HG03342 (cell line): ENCODE measurements around the gene PPP1R15B.

Experiments
- ATAC-seq: cut with Tn5 transposase; IDR thresholded peaks from one replicate; pipeline ENCODE4 v1.9.1; 2021; ENCODE audit warnings: mild to moderate bottlenecking, moderate library complexity; ENCODE audit not compliant: unreplicated experiment

The PPP1R15B gene

DNA sequence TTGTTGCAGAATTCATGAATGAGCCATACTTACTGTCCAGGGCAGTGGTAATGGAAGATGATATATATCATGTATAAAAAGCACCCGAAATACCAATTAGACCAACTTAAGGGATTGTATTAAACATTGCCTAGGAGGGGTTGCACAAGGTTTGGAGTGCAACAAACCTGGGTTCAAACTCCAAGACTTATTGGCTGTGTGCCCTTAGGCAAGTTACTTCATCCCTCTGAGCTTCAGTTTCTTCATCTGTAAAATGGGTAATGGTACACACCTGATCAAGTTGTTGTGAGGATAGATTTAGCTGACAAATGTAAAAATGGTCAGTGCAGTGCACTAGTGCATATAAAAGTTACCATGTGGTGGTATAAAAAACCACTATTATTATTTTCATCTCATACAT is 9.8 kb upstream of the PPP1R15B start:
- ATAC-seq = no peak

DNA sequence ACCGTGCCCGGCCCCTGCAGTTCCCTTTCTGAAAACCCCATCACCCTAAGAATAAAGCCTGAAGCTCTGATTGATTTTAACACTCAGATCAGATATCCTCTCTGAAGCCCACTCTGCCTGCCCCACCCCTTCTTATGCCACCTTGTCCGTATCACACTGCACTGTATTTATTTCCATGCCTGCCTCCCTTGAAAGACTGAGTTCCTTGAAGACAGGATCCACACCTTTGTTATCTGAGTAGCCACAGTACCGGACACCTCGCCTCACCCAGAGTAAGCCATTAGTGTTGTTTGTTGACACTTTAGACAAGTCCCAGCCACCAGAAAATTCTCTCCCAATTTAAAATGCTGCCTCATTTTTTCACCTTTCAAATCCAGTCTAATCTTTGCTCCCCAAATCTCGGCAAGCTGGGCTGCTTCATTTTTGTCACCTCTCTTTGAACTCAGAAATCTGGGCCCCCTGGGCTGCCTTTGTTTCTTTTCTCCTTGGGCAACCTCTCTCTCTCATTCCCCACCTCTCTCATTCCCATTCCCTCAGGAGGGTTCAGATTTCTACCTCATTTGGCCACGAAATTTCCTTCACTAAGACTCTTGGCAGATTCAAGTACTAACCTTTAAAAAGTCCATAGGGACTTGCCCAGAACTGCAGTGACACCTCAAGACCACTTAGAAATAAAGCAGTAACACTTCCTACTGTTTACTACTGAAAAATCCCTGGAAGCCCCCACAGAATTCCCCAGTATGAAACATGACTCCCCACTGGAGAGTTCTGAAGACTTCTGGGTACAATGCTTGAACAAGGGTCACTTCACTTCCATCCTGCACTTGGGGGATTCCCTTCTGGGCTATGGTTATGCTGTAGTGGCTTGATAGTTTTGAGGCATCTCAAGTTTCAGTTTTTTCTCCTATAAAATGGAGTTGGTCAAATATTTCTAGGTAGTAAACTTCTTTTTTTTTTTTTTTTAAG is 8.7 kb upstream of the PPP1R15B start:
- no peak for ATAC-seq

- ATAC-seq = no peak
These were observed 7.4 kb upstream of the PPP1R15B start for GRCh38 chr1:204419064-204419403.

DNA sequence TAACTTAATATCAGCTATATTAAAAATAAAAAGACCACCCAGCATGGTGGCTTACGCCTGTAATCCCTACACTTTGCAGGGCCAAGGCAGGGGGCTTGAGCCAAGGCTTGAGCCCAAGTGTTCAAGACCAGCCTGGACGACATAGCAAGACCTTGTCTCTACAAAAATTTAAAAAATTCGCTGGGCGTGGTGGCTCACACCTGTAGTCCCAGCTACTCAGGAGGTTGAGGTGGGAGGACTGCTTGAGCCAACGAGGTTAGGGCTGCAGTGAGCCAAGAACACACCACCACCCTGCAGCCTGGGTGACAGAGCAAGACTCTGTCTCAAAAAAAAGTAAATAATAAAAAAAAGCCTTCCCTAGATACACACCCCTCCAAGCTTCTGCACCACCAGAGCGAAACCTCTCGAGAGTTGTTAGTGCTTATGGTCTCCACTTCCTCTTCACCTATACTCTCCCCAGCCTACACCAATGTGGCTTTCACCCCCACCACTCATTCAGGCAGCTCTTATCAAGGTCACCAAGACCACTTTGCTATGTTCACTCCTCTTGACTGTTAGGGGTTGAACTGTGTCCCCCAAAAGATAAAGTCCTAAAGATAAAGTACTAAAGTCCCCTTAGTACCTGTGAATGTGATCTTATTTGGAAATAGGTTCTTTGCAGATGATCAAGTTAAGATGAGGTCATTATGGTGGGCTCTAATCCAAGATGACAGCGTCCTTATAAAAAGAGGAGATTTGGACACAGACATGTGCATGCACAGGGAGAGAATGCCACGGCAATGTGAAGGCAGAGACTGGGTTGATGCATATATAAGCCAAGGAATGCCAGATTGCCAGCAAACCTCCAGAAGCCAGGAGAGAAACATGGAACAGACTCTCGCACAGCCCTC is 6.8 kb upstream of the PPP1R15B start:
- peak; percentile 75 for ATAC-seq

DNA sequence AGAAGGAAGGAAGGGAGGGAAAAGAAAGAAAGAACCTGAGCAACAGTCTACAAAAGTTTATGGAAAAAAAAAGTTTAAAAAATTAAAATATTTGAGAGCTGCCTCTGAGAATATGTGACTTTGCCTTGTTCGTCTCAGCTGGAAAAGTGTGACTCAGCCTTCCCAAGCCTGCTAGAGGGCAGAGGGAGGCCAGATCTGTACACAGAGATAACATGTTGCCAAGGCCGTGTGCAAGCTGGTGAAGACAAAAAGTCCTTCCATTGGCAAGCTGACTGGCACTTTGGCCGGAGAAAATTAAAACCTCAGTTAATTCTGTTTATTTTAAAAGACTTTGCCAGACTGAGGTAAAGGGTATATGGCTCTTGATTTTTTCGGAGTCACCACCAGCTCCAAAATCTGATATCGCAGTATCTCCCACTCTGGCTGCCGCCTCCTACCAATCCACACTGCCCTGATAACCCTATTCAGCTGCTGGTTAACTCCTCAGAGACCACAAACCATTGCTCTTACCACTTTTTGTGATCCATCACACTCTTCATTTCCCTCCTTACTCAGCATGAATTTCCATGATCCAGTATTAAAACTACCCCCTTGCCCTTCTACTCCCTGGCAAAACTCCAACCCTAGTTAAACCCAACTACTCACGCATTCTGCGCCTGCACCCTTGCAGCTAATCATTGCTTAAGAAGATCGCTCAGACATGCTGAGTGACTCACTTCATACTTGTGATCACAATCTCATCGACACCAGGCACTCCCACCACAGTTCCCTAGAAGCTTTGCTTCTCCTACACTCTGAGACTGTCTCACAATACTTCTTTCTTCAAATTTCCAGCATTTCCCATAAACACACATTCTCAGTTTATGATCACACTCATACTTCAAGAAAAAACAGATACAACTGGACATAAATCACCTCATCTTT is 5.7 kb upstream of the PPP1R15B start:
- no peak for ATAC-seq

DNA sequence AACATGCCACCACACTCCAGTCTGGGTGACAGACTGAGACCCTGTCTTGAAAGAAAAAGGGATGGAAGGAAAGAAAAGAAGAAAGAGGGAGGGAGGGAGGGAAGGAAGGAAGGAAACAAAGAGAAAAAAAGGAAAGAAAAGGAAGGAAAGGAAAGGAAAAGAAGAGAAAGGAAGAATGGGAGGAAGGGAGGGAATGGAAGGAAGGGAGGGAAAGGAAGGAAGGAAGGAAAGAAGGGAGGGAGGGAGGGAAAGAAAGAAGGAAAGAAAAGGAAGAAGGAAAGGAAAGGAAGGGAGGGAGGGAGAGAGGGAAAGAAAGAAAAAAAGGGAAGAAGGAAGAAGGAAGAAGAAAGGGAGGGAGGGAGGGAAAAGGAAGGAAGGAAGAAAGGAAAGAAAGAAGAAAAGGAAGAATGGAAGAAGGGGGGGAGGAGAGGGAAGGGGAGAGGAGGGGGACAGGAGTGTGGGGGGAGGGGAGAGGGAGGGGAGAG is 5.0 kb upstream of the PPP1R15B start:
- no peak for ATAC-seq

DNA sequence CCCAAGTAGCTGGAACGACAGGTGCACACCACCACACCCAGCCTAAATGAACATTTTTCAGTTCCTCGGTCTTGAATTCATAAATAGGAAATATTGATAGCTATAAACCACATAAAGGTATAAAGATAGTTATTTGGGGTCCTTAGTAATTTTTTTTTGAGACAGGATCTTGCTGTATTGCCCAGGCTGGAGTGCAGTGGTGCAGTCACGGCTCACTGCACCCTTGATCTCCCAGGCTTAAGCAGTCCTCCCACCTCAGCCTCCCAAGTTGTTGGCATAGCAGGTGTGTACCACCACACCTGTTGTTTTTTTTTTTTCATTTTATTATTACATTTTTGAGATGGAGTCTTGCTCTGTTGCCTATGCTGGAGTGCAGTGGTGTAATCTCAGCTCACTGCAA is 3.7 kb upstream of the PPP1R15B start:
- ATAC-seq = no peak

GRCh38 chr1:204414016-204414415 is 2.4 kb upstream of the PPP1R15B start:
- no peak for ATAC-seq

DNA sequence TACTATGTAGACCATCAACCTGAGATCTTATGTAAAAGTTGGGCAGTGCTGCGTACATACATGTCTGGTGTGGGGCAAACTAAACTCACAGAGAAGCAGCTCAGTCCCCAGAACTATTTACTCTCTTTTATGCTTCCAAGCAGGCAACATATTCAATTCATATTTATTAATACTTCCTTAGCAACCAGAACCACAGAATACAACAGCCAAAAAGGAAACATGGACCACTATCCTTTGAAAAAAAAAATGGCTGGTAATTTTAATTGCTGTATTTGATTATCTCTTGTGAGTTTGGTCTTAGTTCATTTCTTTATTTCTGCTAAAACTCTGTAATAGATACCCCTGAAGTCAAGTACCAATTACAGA is 1.5 kb upstream of the PPP1R15B start:
- no peak for ATAC-seq

DNA sequence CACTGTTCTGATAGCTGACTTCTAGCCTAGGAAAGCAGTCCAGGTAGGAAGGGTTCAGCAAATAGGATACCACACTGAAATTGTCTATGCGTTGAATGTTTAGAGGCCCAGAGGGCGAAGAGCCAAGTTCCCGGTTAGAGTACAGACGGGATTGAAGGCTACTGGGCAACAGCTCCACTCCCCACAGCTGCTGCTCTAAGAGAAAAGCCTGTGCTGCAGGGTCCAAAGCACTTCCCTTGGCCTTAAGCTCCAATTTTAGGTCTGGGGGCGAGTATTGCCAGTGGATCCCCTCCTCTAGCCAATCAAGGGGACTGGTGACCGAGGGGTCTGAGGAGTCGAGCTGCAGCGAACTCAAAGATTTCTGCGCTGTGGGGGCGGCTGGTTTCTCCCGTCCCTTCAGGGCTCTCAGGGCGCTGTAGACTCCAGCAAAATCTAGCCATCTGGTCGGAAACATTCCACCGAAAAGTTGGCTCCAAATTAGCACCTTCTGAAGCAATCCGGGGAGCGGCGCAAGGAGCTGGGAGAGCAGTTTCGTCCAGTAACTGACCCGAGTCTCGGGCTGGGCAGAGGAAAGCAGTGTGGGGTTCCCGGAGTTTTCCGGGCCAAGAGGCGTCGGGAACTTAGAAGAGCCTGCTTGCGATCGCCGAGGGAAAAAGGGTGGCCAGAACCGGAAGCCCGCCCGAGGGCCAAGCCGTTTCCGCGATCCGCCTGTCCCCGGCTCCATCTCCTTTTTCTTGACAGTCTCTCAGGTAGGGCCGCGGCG is 748 bp downstream of the PPP1R15B start:
- peak; percentile 13 for ATAC-seq

- no peak for ATAC-seq
These were observed 1.6 kb downstream of the PPP1R15B start for GRCh38 chr1:204409836-204410687.

- ATAC-seq = no peak
These were observed 2.5 kb downstream of the PPP1R15B start for GRCh38 chr1:204409123-204409522.

- ATAC-seq = no peak
These were observed 3.0 kb downstream of the PPP1R15B start for GRCh38 chr1:204408602-204409001.

GRCh38 chr1:204408074-204408507 is 3.5 kb downstream of the PPP1R15B start:
- no peak for ATAC-seq

GRCh38 chr1:204407295-204407971 is 4.2 kb downstream of the PPP1R15B start:
- ATAC-seq = no peak

DNA sequence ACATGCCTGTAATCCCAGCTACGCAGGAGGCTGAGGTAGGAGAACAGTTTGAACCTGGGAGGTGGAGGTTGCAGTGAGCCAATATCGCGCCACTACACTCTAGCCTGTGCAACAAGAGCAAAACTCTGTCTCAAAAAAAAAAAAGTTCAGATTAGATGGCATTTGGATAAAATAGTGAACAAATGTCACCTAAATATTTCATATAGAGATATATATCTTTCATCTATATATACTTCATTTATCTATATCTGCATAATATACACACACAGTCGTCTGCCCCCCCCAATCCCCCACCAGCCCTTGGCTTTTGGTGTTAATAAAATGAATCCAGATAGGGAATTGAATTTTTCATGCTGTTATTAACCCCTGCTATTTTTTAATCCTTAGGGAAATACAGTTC is 5.0 kb downstream of the PPP1R15B start:
- ATAC-seq = no peak

GRCh38 chr1:204405988-204406387 is 5.6 kb downstream of the PPP1R15B start:
- ATAC-seq = no peak

GRCh38 chr1:204404629-204405028 is 7.0 kb downstream of the PPP1R15B start:
- ATAC-seq = no peak
